Measurements from ENCODE around the gene EIF4G2.
"Not testable (repeated sequence)": the region's sequence is repeated elsewhere in the genome, so short reads cannot be mapped to it uniquely, and the experiment has no call there.

Gene EIF4G2

DNA sequence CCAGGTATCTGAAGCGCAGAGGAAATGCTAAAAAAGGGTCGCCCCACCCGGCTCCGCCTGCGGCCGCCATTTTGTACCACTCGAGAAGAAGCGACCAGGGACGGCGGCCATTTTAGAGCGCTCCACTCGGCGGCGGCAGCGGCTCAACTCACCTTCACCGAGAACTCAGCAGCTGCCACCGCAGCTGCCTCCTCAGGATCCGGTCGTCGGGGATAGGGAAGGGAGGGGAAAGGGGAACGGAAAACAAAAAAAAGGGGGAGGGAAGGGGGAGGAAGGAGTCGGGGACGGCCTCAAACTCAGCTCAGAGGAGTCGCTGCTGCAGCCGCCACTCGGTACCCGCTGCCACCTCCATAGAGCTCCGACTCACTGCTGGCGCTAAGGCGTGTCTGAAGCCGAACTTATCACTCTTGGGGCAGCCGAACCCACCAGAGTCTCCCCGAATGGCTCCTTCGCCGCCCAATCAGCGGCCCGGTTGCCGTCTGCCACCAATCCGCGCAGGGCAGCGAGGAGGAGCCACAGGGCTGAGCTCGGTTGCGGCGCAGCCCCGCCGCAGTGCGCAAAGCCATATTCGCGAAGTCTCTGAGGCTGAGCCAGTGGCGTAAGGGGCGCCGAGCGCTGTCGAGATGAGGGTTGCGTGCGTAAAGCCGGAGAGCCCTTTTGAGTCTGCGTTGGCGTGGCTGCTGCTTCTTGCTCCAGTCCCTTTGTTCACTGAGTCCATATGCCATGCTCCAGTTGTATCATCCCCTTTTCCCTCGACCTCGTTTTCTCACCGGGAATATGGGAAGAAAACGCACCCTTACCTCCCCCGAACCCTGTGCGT, at the start of gene EIF4G2:
TSS of gene EIF4G2 (minus strand) at position 374 of the 820 bp plus-strand sequence.
- peak; percentile 93 to 96 for DNase-seq (ENCODE audit: low read depth in 2 of 2)

DNA sequence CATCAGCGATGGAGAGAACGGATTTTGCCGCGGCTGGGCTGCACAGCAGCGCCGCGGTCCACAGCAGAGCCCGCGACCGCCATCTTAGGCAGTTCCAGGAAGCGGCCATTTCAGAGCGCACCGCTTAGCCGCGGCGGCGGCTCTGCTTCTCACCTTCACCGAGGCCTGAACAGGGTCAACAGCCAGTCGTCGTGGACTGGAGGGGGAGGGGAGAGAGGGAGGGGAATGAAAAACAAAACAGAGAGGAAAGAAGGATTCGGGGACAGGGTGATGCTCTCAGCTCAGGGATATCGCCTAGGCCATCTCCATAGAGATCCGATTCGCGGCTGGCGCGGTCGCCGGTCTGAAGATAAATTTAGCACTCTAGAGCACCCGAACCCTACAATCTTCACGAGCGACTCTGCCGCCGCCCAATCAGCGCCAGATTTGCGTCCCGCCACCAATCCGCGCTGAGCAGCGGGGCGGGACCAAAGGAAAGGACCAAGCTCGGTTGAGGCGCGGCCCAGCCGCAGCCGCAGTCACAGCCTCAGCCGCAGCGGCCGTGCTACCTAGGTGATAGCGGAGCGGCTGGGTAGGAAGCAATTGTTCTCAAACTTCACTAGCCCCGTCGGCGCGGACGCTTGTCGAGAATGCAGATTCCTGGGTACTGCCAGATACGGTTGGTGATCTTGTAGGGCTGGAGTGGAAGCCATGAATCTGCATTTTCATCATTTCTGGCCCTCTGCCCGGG, 49.1 kb upstream of the EIF4G2 start, which contains the start of gene ZBED5:
TSS of gene ZBED5 (minus strand) at position 345 of the 730 bp plus-strand sequence. CDS start 3,108 bp downstream, outside the sequence.
- peak; percentile 89 to 91 for DNase-seq (ENCODE audit: low read depth in 2 of 2)

DNA sequence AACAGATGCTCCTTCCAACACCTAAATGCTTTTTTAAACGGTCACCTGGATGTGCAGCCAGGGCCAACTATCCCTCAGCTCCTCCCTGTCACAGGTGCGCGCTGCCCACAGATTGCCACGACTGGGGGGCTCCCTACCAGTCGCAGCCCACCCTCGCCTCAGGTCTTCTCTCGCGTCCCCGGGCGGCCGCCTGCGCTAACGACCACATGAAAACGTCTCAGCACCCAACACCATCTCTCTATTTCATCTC, 48.7 kb upstream of the EIF4G2 start:
- DNase-seq (ENCODE audit: low read depth in 2 of 2) = no peak

DNA sequence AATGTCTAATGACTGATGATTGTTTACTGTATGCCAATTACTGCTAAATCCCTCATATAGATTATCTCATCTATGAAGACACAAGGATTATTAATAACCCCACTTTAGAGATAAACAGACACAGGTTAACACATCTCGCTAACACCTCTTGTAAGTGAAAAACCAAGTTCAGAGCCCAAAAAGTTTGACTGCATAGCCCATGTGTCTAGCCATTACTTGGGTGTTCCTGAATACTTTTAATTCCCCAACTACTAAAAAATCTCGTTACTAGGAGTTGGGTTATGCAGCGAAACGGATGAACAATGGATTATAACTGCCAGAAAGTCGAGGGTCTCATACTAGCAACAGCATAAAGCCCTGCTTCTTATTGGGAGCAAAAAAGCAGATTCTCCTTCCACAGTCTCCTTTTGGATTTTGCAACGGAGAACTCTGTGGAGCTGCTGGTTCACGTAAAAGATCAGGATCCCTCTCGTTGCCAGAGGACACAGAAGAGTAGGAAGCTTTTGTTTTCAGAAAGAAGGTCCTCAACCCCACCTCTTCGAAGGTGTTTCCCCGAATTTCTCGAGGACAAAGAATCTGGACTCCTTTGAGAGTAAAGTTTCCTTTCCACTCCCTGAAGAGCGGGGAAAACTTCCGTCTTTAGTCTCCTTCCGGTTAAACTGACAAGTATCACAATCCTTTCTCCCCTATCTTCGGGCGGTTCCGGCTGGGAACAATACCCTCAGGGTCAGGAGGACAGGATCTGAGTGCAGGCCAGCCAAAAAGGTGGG, 48.1 kb upstream of the EIF4G2 start:
- DNase-seq (ENCODE audit: low read depth in 2 of 2) = no peak

DNA sequence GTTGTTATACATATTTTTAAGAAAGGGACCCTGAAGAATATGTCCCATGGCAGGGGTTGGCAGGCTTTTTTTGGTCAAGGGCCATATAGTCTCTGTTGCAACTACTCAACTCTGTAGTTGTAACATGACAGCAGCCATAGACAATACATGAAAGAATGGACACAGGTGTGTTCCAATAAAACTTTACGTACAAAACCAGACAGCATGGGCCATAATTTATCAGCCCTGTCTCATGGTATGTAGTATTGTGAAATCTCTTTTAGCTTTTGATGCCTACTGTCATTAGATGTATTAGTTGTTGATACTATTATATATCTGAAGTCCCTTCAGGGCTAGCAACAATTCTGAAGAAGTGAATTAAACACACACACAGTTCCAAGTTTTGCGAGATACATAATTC, 46.6 kb upstream of the EIF4G2 start:
- DNase-seq (ENCODE audit: low read depth in 2 of 2) = no peak

DNA sequence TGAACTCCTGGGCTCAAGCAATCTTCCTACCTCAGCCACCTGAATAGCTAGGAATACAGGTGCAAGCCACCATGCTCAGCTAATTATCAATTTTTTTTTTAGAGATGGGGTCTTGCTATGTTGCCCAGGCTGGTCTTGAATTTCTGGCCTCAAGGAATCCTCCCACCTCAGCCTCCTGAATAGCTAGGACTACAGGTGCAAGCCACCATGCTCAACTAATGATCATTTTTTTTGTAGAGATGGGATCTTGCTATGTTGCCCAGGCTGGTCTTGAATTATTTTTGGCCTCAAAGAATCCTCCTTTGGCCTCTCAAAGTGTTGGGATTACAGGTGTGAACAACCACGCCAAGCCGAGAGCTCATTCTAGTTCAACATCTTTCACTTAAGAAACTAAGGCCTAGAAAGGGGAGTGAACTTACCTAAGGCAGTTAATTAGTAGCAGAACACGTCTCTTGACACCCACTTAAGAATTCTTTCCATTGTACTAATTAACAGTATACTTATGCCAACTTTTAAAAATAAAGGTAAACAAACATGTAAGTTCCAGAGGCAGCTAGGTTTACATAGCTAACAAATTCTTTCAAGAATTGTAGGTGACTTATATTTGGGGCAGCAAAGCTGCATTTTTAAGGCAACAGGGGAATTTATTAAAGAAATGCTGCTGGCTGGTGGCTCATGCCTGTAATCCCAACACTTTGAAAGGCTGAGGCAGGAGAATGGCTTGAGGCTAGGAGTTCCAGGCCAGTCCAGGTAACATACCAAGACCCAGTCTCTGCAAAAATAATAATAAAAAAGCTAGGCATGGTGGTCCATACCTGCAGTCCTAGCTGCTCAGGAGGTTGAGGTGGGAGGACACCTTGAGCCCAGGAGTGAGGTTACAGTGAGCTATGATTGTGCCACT, 39.5 kb upstream of the EIF4G2 start:
- no peak for DNase-seq (ENCODE audit: low read depth in 2 of 2)

DNA sequence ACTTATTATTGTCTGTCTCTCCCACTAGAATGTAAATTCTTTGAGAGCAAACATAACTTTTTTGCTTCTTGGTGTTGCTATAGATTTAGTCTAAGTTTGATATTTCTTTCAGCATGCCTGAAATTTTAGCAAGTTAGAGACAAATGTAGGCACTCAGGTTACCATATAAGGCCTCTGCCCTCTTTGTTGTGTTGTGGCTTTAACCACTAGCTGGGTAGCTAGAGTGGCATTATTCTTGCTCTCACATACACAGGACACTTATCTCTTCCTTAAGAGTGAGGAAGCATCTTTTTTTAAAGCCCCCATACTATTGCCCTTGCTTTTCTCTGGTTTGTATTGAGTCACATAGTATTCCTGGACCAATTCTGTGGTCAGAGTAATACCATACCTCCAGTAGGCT, 37.9 kb upstream of the EIF4G2 start:
- no peak for DNase-seq (ENCODE audit: low read depth in 2 of 2)

DNA sequence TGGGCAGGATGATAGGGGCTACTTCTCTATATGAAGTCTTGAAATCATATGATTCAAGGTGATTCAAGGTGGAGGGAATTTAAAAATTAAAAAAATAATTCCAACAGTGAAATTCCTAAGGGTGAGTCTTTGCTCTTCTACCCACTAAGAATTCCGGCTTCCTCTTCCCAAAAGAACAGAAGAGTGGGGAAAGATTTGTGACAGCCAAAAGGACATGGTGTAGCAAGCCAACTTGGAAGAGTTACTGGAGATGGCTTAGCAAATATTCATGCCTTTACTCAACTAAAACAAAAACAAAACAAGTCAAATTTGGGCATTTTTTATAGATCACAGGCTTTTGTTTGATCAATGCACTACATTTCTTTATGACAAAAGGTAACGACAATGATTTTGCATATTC, 36.9 kb upstream of the EIF4G2 start:
- DNase-seq (ENCODE audit: low read depth in 2 of 2) = no peak

DNA sequence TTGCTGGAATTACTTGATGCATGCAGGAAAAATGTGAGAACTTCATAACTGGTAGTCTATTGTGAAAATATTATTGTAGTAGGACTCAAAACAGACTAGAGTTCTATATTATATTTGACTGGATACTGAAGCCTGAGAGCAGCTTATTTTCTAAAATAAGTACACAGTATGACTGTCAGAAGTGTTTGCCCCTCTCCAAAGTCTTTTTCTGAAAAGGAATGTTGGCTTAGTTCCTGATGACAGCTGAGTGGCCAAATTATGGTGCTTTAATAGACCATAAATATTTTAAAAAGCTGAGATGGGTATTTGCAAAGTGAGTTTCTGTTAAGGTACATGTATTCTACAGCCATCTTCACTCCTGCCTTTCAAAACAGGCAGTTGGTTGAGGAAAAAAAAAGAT, 36.1 kb upstream of the EIF4G2 start:
- DNase-seq (ENCODE audit: low read depth in 2 of 2) = no peak

DNA sequence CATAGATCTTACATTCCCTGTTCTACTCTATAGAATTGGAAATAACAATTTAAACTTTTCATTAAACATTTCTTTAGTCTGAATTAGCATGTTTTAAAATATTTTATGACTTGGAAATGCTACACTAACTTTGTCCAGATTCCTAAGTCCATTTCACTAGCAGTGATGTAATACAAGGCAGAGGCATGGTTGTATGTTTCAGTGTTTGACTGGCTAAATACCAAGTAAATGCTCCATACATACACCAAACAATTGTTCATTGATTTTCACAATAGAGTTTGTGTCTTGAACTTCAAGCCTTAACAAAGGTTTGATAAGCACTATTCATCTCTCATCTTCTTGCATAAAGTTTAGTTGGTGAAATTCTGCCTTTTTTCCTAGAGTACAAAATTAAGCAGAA, 35.6 kb upstream of the EIF4G2 start:
- no peak for DNase-seq (ENCODE audit: low read depth in 2 of 2)

DNA sequence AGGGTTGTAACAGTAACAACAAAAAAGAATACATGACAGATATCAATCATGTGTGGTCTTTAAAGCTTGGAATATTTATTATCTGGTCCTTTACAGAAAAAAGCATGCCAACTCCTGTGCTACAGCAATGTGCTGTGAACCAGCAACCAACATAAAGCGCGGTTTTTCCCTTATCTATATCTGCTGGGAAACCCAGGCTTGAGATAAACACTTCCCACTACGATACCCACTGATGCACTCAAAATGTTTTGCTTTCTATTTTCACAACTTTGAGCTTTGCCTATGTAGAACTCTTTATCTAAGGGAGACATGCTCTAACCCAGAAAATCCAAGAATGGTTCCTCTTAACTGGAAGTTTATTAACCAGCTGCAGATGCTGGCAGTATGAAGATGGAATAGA, 30.2 kb upstream of the EIF4G2 start:
- no peak for DNase-seq (ENCODE audit: low read depth in 2 of 2)

DNA sequence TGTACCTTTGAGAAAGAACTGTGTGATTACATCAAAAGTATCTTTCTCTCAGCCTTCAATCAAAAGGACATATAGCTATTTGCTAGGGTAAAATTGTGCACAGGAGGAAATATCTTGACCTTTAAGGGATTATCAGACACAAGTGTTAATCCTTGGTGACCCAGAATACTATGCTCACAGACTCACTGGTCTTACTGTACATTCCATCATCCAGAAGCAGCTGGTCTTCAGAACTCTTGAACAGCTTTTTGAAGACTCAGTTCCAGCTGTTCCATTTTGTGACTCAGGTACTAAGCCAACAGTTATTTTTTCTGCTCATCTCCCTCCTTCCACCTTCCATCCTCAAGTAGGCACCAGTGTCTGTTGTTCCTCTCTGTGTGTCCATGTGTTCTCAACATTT, 29.4 kb upstream of the EIF4G2 start:
- no peak for DNase-seq (ENCODE audit: low read depth in 2 of 2)

DNA sequence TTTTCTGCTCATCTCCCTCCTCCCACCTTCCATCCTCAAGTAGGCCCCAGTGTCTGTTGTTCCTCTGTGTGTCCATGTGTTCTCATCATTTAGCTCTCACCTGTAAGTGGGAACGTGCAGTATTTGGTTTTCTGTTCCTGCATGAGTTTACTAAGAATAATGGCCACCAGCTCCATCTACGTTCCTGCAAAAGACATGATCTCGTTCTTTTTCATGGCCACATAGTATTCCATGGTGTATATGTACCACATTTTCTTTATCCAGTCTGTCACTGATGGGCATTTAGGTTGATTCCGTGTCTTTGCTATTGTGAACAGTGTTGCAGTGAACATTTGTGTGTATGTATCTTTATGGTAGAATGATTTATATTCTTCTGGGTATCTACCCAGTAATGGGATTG, 28.2 kb upstream of the EIF4G2 start:
- not testable (repeated sequence) for DNase-seq (ENCODE audit: low read depth in 2 of 2)

DNA sequence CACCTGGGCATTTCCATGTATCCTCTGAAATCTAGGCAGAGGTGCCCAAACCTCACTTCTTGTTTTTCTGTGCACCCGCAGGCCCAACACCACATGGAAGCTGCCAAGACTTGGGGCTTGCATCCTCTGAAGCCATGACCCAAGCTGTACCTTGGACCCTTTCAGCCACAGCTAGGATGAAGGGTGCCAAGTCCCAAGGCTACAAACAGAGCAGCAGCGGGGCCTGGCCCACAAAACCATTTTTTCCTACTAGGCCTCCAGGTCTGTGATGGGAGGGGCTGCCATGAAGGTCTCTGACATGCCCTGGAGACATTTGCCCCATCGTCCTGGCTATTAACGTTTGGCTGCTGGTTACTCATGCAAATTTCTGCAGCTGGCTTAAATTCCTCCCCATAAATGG, 20.4 kb upstream of the EIF4G2 start:
- DNase-seq (ENCODE audit: low read depth in 2 of 2) = no peak

DNA sequence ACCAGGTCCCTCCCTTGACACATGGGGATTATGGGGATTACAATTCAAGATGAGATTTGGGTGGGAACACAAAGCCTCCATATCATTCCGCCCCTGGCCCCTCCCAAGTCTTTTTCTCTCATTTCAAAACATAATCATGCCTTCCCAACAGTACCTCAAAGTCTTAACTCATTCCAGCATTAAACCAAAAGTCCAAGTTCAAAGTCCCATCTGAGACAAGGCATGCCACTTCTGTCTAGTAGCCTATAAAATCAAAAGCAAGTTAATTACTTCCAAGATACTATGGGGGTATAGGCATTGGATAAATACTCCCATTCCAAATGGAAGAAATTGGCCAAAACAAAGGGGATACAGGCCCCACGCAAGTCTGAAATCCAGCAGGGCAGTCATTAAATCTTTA, 19.7 kb upstream of the EIF4G2 start:
- DNase-seq (ENCODE audit: low read depth in 2 of 2) = no peak

DNA sequence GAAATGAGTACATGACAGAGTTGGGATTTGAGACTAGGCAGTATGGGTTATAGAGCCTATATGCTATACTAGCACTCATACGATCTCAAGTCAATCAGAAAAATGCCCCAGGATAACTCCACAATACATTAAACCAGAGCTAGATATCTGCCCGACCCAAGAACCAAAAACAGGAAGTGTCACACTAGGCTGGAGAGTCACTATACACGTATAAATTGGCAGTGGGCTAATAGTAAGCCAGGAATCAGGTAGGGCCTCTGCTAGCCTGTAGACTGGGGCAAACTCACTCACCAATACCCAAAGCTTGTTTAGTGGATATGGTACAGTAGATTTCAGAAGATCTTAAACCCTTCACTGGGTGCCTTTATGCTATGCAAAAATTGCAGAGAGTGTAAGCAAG, 16.2 kb upstream of the EIF4G2 start:
- DNase-seq (ENCODE audit: low read depth in 2 of 2) = no peak

DNA sequence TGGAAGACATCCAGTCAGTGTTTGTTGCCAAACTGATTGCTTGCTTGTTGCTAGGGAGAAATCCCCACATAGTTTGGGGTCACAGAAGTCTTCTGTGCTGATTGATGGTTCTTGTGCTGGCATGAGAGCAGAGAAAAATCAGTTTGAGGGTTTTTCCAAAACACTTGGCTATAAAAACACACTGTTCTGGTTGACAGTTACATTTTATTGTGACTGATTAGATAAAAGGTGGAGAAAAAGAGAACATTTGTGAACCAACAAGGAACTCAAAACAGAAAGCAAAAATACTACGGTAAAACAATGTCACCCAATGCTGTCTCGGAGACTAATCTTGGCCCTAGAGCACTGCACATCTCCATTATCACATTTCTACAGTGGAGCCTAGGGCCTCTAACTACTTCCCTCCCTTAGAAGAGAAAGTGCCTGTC, 14.4 kb upstream of the EIF4G2 start:
- no peak for DNase-seq (ENCODE audit: low read depth in 2 of 2)

DNA sequence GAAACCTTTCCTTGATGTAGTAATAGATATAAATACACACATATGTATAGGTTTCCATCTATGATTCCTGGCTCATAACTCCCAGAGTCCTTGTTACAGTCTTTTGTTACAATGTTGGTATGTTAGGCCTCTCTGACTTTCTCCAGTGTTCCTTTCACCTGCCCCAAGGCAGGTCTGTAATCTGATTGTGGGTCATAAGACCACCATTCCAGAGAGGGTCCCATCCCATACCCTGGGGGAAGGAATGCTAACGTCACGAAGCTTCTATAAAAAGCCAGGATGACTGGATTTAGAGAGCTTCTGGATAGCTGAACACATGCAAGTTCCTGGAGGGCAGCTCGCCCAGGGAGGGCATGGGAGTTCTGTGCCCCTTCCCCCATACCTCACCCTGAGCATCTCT, 13.8 kb upstream of the EIF4G2 start:
- DNase-seq (ENCODE audit: low read depth in 2 of 2) = not testable (repeated sequence)

DNA sequence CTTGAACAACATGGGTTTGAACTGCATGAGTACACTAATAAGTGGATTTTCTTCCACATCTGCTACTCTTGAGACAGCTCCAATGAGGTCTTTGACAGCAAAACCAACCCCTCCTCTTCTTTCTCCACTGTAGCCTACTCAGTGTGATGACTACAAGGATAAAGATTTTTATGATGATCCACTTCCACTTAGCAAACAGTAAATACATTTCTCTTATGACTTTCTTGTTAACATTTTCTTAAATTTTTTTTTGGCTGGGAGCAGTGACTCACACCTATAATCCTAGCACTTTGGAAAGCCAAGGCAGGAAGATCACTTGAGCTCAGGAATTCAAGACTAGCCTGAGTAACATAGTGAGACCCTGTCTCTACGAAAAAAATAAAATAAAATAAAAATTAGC, 9.9 kb upstream of the EIF4G2 start:
- DNase-seq (ENCODE audit: low read depth in 2 of 2) = no peak

DNA sequence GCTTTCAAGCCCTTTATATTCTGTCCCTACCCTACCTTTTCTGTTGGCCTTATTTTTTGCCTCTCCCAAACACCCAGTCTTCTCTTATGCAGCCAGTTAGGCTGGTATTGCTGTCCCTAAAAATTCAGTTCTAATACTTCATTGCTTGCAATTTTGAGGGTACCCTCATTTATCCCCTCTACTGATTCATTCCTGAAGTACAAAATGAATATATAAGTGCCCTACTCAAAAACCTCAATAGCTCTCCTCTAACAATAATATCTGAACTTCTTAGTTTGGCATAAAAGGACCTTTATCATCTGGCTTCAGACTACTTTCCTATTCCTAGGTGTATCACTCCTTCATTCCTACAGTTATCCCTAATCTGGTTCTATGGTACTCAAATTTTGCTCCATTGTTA, 5.2 kb upstream of the EIF4G2 start:
- DNase-seq (ENCODE audit: low read depth in 2 of 2) = no peak

DNA sequence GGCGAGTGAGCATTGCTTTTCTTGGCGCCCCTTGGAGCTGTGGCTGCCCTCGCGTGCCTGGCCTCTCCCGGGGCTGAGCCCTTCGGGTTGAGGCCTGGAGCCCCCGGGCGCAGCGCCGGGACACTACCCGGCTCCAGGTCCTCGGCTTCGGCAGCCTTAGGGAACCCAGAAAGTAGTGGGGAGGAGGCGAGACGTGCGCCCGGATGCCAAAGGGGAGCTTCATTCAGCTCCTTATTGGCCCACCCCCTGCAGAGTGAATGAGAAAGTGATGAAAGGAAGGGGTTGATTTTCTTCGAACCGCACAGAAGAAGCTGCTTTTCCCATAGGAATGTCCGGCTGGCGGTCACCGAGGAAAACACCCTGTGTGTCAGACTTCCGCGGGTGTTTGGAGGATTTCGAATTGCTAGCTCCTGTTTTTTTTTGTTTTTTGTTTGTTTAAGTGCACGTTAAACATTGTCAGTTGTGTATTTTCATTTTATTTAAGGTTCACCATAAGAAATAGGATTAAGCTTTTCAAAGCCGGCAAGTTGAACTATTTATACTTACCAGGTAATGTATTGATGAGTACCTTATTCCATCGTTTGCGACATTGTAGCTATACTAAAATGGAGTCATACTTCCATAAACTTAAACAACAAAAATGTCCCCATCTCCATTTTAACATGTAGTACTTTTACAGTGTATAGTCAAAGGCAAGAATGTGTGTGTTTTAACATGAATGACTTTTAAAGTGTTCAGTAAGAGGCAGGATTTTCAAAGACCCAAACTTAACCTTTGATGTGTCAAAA, 841 bp upstream of the EIF4G2 start:
- DNase-seq (ENCODE audit: low read depth in 2 of 2) = peak; percentile 13 to 14
